ENCODE data around the gene ZNF471.

The ZNF471 gene

GRCh38 chr19:56507446-56508289 lies at the start of gene ZNF471:
ZNF471 (plus strand) TSS chr19:56507855; CDS start chr19:56511572, 3,717 bp downstream.
- DNase-seq (ENCODE audit: low read depth), result peak; percentile 65

DNA sequence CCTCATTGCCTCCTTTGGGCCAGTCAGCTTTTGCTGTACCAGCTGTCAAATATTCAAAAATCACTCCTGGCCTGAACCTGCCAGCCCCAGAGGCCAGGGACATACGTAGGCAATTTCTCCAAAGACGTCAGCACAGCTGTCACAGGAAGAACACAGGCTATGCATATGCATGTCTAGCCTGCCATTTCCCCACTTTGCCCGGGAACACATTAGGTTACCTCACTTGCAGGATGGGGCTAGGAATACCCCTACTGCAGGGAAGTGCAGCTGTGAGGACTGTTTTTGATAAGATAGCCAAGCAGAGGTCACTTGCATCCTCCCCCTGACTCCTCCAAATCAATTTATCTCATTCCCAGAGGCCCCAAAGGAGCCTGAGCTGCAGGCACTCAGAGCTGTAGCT lies 33.3 kb upstream of the ZNF471 start:
- no peak for DNase-seq (ENCODE audit: low read depth)

GRCh38 chr19:56476093-56476492 lies 31.6 kb upstream of the ZNF471 start:
- DNase-seq (ENCODE audit: low read depth), result no peak

DNA sequence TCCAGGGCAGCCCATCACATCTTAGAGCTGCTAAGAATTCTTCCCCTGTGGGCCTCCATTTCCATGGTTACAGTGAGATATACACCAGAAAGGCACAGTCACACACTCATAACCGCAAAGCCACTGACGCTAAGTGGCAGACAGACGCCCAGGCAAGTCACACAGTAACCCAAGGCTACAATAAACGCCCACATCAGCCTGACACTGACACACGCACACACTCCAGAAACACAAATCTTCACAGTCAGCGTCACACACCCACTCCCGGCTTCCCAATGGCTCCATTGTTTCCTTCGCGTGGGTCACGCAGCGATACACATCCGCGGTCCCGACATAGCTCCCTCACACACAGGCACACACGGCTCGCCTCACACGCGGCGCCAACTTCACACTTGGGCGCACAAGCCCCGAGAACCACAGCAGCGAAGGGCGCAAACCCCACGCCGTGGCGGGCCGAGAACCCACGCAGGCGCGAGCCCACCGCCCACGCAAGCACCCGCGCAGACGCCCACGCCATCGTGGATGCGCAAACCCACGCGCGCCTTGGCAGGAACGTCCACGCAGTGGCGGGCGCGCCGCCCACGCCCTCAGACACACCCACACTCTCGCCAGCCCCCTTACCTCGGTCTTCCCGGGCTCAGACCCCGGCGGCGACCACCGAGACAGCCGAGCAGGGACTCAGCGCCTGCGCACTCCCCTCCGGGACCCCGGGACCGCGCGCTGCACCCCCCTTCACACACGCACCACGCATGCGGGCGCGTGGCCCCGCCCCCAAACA lies 30.8 kb upstream of the ZNF471 start, which contains the start of gene ZNF667:
TSS of gene ZNF667 (minus strand) at position 695 of the 778 bp plus-strand sequence. CDS start 14,975 bp downstream, outside the sequence.
- no peak for DNase-seq (ENCODE audit: low read depth)

- DNase-seq (ENCODE audit: low read depth), result no peak
Measured at GRCh38 chr19:56477429-56478338, 30.0 kb upstream of the ZNF471 start.

DNA sequence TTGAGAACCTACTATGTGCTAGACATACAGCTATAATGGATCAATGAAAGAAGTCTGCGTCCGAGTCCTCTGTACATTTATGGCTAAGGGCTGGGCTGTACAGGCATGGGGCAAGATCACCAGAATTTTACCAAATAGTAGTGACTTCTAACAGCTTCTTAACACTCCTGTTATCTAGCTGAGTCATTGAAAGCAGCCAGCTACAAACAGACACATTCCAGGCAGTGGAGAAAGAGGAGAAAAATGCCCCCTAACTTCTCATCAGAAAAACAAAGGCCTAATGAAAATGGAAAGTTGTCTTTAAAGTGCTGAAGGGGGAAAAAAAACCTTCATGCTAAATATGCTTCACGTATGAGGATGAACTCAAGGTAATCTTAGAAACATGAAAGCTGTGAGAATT lies 16.3 kb upstream of the ZNF471 start:
- no peak for DNase-seq (ENCODE audit: low read depth)

- DNase-seq (ENCODE audit: low read depth), result no peak
Measured at GRCh38 chr19:56504581-56504980, 3.1 kb upstream of the ZNF471 start.

GRCh38 chr19:56508290-56508778 lies 679 bp downstream of the ZNF471 start:
- no peak for DNase-seq (ENCODE audit: low read depth)

GRCh38 chr19:56525214-56525860 lies 17.7 kb downstream of the ZNF471 start:
- DNase-seq (ENCODE audit: low read depth), result no peak

DNA sequence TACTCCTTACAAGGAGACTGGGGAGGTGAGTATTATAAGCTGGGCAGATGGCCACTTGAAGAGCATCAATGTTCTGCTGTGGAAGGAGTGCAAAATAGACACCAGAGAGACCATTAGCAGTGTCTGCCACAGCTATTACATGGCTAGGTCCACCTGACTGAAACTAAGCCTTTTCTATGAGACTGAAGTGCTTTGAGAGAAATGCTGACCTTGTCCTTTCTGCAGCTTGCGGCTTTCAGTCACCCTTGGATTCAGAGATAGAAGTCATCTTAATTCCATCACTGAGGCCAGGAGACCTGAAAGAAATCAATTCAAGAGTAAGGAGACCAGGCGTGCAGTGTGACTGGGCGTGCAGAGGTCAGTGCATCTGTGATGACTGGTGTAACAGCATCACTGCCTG lies 29.8 kb downstream of the ZNF471 start:
- no peak for DNase-seq (ENCODE audit: low read depth)

DNA sequence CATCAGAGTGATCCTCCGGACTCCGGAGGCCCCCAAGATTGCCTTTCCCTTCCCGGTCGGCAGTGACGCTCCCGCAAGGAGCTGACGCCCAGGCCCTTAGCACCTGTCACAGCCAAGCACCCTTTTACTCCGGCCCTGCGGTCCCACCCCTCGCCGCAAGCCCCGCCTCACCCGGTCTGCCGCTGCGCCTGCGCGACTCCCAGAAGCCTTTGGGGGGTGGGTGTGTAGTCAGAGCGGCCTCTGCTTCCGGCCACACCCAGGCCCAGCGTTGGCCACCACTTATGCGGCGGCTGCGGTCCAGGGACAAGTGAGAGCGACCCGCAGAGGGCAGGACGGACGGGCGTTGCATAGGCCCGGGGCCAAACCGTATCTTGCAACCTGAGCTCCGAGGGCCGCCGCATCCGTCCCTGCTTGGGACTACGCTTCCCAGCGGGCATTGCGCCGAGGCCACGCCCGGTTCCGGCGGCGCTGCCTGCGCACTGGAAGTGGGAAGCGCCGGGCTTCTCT lies 30.7 kb downstream of the ZNF471 start:
- DNase-seq (ENCODE audit: low read depth), result peak; percentile 81

DNA sequence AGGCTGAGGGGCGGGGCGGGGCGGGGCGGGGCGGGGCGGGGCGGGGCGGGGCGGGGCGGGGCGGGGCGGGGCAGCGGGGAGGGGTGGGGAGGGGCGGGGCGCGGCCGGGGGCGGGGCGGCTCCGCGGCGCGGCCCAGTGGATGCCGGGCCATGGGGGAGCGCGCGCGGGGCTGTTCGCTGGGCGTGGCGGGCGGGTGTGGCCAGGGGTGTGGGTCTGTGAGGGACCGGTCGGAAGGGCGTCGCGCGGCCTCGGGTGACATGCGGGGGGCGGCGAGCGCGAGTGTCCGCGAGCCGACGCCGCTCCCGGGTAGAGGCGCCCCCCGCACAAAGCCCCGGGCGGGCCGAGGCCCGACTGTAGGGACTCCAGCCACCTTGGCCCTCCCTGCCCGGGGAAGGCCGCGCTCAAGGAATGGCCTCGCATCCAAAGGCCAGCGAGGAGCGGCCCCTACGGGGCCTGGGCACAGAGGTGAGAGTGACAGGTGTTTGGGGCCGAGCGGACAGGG lies 31.2 kb downstream of the ZNF471 start, which contains the start of gene ZFP28:
TSS of gene ZFP28 (plus strand) at position 188 of the 503 bp plus-strand sequence. CDS start at position 259, 71 bp downstream.
- no peak for DNase-seq (ENCODE audit: low read depth)

GRCh38 chr19:56543776-56544175 lies 36.1 kb downstream of the ZNF471 start:
- DNase-seq (ENCODE audit: low read depth), result no peak

GRCh38 chr19:56547535-56547934 lies 39.9 kb downstream of the ZNF471 start:
- DNase-seq (ENCODE audit: low read depth), result no peak

- no peak for DNase-seq (ENCODE audit: low read depth)
Measured at GRCh38 chr19:56554272-56554869, 46.7 kb downstream of the ZNF471 start.

DNA sequence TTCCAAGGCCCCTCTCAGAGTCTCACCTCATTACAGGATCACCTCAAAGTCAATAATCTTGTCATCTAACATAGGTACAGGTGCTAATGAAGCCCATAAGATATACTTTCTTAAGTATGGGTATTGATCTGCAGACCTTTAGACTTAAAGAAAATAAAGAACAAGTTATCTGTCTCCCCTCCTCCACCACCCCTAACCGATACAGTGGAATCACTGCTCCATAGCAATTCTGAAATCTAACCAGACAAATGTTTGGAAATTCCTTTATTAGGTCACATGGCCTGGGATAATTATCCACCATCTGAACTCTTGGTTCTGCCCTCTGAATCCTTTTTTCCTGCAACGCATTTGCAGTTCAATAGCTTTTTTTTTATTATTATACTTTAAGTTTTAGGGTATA lies 55.1 kb downstream of the ZNF471 start:
- no peak for DNase-seq (ENCODE audit: low read depth)

DNA sequence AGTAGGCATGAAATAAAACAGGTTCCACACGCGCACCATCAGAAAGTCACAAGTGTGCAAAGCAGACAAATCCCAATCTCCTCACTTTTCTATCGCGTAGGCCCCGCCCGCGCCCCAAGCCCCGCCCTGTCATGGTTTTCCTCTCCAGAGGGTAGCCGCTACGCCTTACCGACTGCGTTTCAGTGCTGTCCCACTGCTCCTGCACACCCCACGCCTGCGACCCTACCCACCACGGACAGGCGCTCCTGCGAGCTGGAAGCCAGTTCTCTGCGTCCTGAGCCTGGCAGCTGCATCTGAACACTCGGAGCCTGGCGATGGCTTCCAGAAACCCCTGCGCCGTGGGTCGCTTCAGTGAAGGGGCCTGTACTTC lies 59.2 kb downstream of the ZNF471 start:
- no peak for DNase-seq (ENCODE audit: low read depth)

DNA sequence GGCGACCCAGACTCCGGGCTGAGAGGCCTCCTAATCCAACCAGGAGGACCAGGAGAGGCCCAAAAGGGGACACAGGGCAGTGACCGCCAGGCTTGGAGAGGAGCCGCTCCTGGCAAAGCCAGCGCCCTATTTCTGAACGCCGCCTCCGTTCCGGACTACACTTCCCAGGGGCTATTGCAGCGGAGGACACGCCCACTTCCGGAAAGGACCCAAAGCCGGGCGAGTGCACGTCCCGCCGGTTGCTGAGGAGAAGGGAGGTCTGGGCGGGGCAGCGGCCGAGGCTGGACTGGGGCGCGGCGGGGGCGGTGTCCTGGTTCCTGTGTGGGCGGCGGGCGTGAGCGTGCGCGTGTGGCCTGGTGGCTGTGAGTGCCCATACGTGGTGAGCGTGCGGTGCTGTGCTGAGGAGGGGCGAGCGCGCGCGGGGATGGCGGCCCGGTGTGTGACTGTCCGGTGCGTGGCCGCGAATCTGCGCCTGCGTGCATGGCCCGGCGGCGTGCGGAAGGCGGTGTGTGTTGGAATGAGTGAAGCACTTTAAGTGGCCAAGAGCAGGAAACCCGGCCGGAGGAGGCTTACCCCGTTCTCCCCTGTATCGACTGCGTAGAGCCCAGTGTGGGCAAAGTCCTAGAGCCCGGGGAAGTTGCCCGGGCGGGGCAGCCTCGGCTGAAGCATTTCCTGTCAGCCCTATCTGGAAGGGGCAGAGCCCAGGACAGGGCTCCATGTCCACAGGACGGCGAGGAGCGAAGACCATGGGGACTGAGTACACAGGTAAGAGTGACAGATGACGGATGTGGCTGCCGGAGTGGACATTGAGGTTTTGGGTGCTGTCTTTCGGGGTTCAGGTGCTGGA lies 59.8 kb downstream of the ZNF471 start, which contains the start of gene ZNF470:
TSS of gene ZNF470 (plus strand) at position 195 of the 847 bp plus-strand sequence. CDS start 2,844 bp downstream, outside the sequence.
- peak; percentile 74 for DNase-seq (ENCODE audit: low read depth)

DNA sequence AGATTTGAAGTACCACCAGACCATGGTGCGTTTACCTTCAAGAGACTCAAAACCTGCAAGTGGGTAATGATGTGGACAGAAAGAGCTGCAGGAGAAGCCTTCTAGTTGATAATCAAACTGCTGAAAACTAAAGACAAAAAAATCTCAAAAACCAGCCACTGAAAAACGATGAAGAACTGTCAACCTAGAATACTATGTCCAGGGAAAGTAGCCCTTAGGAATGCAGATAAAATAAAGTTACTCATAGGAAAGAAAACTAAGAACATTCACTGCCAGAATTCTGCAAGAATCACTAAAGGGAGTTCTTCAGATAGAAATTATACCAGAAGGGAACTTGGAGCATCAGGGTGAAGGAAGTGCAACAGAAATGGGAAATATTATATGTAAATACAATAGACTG lies 64.9 kb downstream of the ZNF471 start:
- DNase-seq (ENCODE audit: low read depth), result no peak

All from activated T-helper 1 cell treated with Interleukin-2 at 50 U/mL for 16 hours (primary cell).